HEK293 (cell line): Measurements from ENCODE around the gene KRTAP10-5.
A peak's percentile ranks its signal among the peaks of the same experiment; 100 is the strongest.

Experiments used
- CTCF ChIA-PET: fragments of 350-600 bp; formaldehyde crosslinking; extraction: SDS; loops from one replicate; lab custom pipeline; 2021; ENCODE audit warnings: antibody characterized with exemption; lab: Yijun Ruan, JAX
- POLR2A ChIA-PET: fragments of 300-600 bp; formaldehyde crosslinking; extraction: SDS; loops from one replicate; lab custom pipeline; 2020; ENCODE audit warnings: antibody characterized with exemption, inconsistent platforms; lab: Yijun Ruan, JAX
- H3K27ac ChIP-seq: fragments of 200-500 bp; sonication (Bioruptor generic); 2 replicates; pipeline ENCODE4 v1.5.1; 2014; ENCODE audit warnings: low read depth, low read length, control low read depth, inconsistent platforms; ENCODE audit errors: extremely low read depth
- H3K36me3 ChIP-seq, 2 experiments: fragments of 200-500 bp in 1 of 2; sonication (Bioruptor generic) in 1 of 2; 1 replicate in 1 of 2; 2 replicates in 1 of 2; pipeline ENCODE4 v1.5.1; 2014 to 2017; ENCODE audit warnings: inconsistent platforms in 2 of 2, low read length in 2 of 2; ENCODE audit not compliant: control insufficient read depth in 2 of 2, insufficient read depth in 1 of 2
- H3K4me1 ChIP-seq: fragments of 200-500 bp; sonication (Bioruptor generic); 2 replicates; pipeline ENCODE4 v1.5.1; 2014; ENCODE audit warnings: mild to moderate bottlenecking, low read length, inconsistent platforms; ENCODE audit not compliant: control insufficient read depth, insufficient read depth
- H3K4me3 ChIP-seq: 2 replicates; pipeline ENCODE4 v1.5.1; 2011; ENCODE audit warnings: low read depth, mild to moderate bottlenecking, control low read depth, low read length, moderate library complexity
- H3K9me3 ChIP-seq: fragments of 200-500 bp; sonication (Bioruptor generic); 2 replicates; pipeline ENCODE4 v1.5.1; 2014; ENCODE audit warnings: low read depth, low read length, inconsistent platforms; ENCODE audit not compliant: control insufficient read depth, insufficient read depth
- CTCF ChIP-seq: fragments of 450-650 bp; formaldehyde crosslinking; IDR thresholded peaks from 2 replicates; pipeline ENCODE4 v1.5.1; 2016; ENCODE audit warnings: missing biosample characterization, missing genetic modification characterization
- GFI1B ChIP-seq: fragments of 450-650 bp; formaldehyde crosslinking; IDR thresholded peaks from 2 replicates; pipeline ENCODE4 v1.5.1; 2016; ENCODE audit warnings: missing biosample characterization, missing genetic modification characterization
- GLIS1 ChIP-seq: fragments of 450-650 bp; formaldehyde crosslinking; IDR thresholded peaks from 2 replicates; pipeline ENCODE4 v1.5.1; 2016; ENCODE audit warnings: missing biosample characterization, missing genetic modification characterization
- KLF7 ChIP-seq: fragments of 450-650 bp; formaldehyde crosslinking; IDR thresholded peaks from 2 replicates; pipeline ENCODE4 v1.5.1; 2016; ENCODE audit warnings: missing biosample characterization, missing genetic modification characterization, borderline replicate concordance
- MYNN ChIP-seq: fragments of 450-650 bp; formaldehyde crosslinking; IDR thresholded peaks from 2 replicates; pipeline ENCODE4 v1.5.1; 2016; ENCODE audit warnings: missing biosample characterization, missing genetic modification characterization, borderline replicate concordance
- RBAK ChIP-seq: fragments of 450-650 bp; formaldehyde crosslinking; IDR thresholded peaks from 2 replicates; pipeline ENCODE4 v1.5.1; 2016; ENCODE audit warnings: missing biosample characterization, missing genetic modification characterization
- REPIN1 ChIP-seq: fragments of 450-650 bp; formaldehyde crosslinking; IDR thresholded peaks from 2 replicates; pipeline ENCODE4 v1.5.1; 2017; ENCODE audit warnings: missing biosample characterization, missing genetic modification characterization, low read depth
- ZIC2 ChIP-seq: fragments of 450-650 bp; formaldehyde crosslinking; IDR thresholded peaks from 2 replicates; pipeline ENCODE4 v1.5.1; 2016; ENCODE audit warnings: missing biosample characterization, missing genetic modification characterization
- ZNF10 ChIP-seq: fragments of 450-650 bp; formaldehyde crosslinking; IDR thresholded peaks from 2 replicates; pipeline ENCODE4 v1.5.1; 2017; ENCODE audit warnings: missing biosample characterization, missing genetic modification characterization
- ZNF155 ChIP-seq: fragments of 450-650 bp; formaldehyde crosslinking; IDR thresholded peaks from 2 replicates; pipeline ENCODE4 v1.5.1; 2016; ENCODE audit warnings: missing biosample characterization, missing genetic modification characterization
- ZNF16 ChIP-seq: fragments of 450-650 bp; formaldehyde crosslinking; IDR thresholded peaks from 2 replicates; pipeline ENCODE4 v1.5.1; 2016; ENCODE audit warnings: low read depth, missing biosample characterization, missing genetic modification characterization
- ZNF24 ChIP-seq: fragments of 450-650 bp; formaldehyde crosslinking; IDR thresholded peaks from 2 replicates; pipeline ENCODE4 v1.5.1; 2016; ENCODE audit warnings: missing biosample characterization, missing genetic modification characterization
- ZNF302 ChIP-seq: fragments of 450-650 bp; formaldehyde crosslinking; IDR thresholded peaks from 2 replicates; pipeline ENCODE4 v1.5.1; 2016; ENCODE audit warnings: missing biosample characterization, missing genetic modification characterization, low read depth
- ZNF311 ChIP-seq: fragments of 450-650 bp; formaldehyde crosslinking; IDR thresholded peaks from 2 replicates; pipeline ENCODE4 v1.5.1; 2017; ENCODE audit warnings: missing biosample characterization, missing genetic modification characterization, borderline replicate concordance
- ZNF324 ChIP-seq: fragments of 450-650 bp; formaldehyde crosslinking; IDR thresholded peaks from 2 replicates; pipeline ENCODE4 v1.5.1; 2016; ENCODE audit warnings: missing biosample characterization, missing genetic modification characterization
- ZNF335 ChIP-seq: fragments of 450-650 bp; formaldehyde crosslinking; conservative IDR thresholded peaks from 2 replicates; pipeline ENCODE4 v1.5.1; 2016; ENCODE audit warnings: missing biosample characterization, missing genetic modification characterization
- ZNF37A ChIP-seq: fragments of 450-650 bp; IDR thresholded peaks from 2 replicates; pipeline ENCODE4 v1.5.1; 2018; ENCODE audit warnings: missing biosample characterization, missing genetic modification characterization
- ZNF426 ChIP-seq: fragments of 450-650 bp; formaldehyde crosslinking; IDR thresholded peaks from 2 replicates; pipeline ENCODE4 v1.5.1; 2017; ENCODE audit warnings: missing biosample characterization, missing genetic modification characterization, mild to moderate bottlenecking, inconsistent platforms, moderate library complexity
- ZNF530 ChIP-seq: fragments of 450-650 bp; formaldehyde crosslinking; IDR thresholded peaks from 2 replicates; pipeline ENCODE4 v1.5.1; 2016; ENCODE audit warnings: low read depth, missing biosample characterization, missing genetic modification characterization
- ZNF571 ChIP-seq: fragments of 450-650 bp; formaldehyde crosslinking; IDR thresholded peaks from 2 replicates; pipeline ENCODE4 v1.5.0; 2017; ENCODE audit warnings: missing biosample characterization, missing genetic modification characterization
- ZNF747 ChIP-seq: fragments of 450-650 bp; formaldehyde crosslinking; IDR thresholded peaks from 2 replicates; pipeline ENCODE4 v1.5.1; 2016; ENCODE audit warnings: missing biosample characterization, missing genetic modification characterization
- ZNF830 ChIP-seq: fragments of 450-650 bp; IDR thresholded peaks from 2 replicates; pipeline ENCODE4 v1.5.0; 2018; ENCODE audit warnings: missing biosample characterization, missing genetic modification characterization, low read depth, mild to moderate bottlenecking, moderate library complexity
- TF ChIP-seq, protein P1 (sequence below): fragments of 450-650 bp; formaldehyde crosslinking; IDR thresholded peaks from 2 replicates; pipeline ENCODE4 v1.5.1; 2016; ENCODE audit warnings: missing biosample characterization, missing genetic modification characterization
- TF ChIP-seq, protein P2 (sequence below): fragments of 450-650 bp; formaldehyde crosslinking; IDR thresholded peaks from 2 replicates; pipeline ENCODE4 v1.5.1; 2016; ENCODE audit warnings: missing biosample characterization, missing genetic modification characterization

KRTAP10-5 gene

GRCh38 chr21:44616591-44616926, 36.2 kb upstream of the KRTAP10-5 start (continued):
- TF ChIP-seq ZNF16 (tag by site-specific recombination) (no peak), KLF7 (tag by site-specific recombination) (no peak), REPIN1 (tag by site-specific recombination) (no peak), ZNF571 (tag by site-specific recombination) (no peak)

DNA sequence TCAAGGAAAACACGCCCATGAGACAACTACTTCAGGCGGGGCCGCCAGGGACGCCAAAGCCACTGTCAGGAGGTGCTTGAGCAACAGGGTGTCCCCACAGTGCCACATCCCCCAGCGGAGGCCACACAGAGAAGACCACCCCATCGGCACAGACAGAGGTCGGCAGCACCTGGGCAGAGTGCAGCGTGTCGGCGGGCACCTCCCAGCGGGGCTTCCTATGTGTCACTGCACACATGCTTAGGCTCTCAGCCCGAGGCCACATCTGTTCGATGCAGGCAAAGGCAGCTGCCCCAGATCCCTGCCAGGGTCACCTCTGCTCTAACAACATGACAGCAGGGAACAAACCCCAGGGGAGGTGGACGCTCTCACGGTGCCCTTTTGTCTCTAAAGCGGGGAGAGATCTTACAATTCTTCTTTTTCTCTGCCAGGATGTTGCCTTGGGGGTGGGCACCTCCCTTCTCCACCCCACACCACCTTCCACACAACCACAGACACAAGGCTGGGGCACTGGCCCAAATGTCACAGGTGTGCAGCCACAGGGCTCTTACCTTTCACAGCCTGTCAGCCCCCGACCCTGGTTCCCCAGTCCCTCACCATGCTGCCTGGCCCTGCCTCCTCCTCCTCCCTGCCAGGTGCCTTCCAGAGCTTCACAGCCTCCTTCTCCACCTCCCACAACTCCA, 35.6 kb upstream of the KRTAP10-5 start:
- Histone ChIP-seq H3K36me3 (no peaks in the 10 kb centered on the region), H3K4me3 (no peak overlapping the region), H3K27ac (no peak overlapping the region), H3K9me3 (no peaks in the 10 kb centered on the region), H3K4me1 (no peaks in the 10 kb centered on the region)
- ChIA-PET CTCF (interaction anchor here (1.1 kb wide), 1 partner anchor 105 kb away, joined by 6 read pairs; no protein-coding TSS in a partner anchor), POLR2A (no interaction called here)
- no peak for TF ChIP-seq ZNF426 (tag by site-specific recombination)
- TF ChIP-seq ZIC2 (tag by site-specific recombination): peak; percentile 88

DNA sequence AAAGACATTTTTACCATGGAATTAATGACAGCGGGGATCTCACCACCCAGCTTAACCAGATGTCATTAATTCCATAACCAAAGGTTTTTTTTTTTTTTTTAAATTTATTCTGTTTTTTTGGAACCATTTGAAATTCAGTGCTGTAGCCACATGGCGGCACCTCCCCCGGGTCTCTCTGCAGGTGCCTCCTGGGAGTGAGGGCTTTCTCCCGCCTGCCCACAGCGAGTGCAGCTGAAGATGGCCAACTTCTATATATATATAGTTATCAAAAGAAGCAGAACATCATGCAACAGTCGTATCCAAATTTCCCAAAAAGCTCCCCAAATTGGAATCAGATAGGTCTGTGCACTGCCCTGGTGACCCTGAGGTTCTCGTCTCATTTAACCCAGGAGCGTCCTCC, 35.1 kb upstream of the KRTAP10-5 start:
- Histone ChIP-seq H3K27ac (no peak overlapping the region), H3K4me3 (no peak overlapping the region), H3K4me1 (no peaks in the 10 kb centered on the region), H3K9me3 (no peaks in the 10 kb centered on the region), H3K36me3 (no peaks in the 10 kb centered on the region)
- POLR2A ChIA-PET: no interaction called here
- TF ChIP-seq ZNF37A (tag by site-specific recombination) (no peak), CTCF (tag by site-specific recombination) (no peak), ZNF155 (tag by site-specific recombination) (no peak), RBAK (no peak), ZNF324 (tag by site-specific recombination) (no peak), MYNN (tag by site-specific recombination) (no peak), ZNF311 (tag by site-specific recombination) (no peak), ZNF335 (tag by site-specific recombination) (no peak), ZNF10 (no peak), GFI1B (tag by site-specific recombination) (no peak), ZNF530 (tag by site-specific recombination) (no peak), ZNF830 (tag by site-specific recombination) (no peak), GLIS1 (no peak), ZNF747 (tag by site-specific recombination) (no peak), ZNF24 (no peak), ZNF302 (tag by site-specific recombination) (no peak)
- TF ChIP-seq, protein P1, sequence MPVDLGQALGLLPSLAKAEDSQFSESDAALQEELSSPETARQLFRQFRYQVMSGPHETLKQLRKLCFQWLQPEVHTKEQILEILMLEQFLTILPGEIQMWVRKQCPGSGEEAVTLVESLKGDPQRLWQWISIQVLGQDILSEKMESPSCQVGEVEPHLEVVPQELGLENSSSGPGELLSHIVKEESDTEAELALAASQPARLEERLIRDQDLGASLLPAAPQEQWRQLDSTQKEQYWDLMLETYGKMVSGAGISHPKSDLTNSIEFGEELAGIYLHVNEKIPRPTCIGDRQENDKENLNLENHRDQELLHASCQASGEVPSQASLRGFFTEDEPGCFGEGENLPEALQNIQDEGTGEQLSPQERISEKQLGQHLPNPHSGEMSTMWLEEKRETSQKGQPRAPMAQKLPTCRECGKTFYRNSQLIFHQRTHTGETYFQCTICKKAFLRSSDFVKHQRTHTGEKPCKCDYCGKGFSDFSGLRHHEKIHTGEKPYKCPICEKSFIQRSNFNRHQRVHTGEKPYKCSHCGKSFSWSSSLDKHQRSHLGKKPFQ (tag by site-specific recombination): no peak
- TF ChIP-seq, protein P2, sequence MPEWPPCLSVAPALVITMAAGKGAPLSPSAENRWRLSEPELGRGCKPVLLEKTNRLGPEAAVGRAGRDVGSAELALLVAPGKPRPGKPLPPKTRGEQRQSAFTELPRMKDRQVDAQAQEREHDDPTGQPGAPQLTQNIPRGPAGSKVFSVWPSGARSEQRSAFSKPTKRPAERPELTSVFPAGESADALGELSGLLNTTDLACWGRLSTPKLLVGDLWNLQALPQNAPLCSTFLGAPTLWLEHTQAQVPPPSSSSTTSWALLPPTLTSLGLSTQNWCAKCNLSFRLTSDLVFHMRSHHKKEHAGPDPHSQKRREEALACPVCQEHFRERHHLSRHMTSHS (tag by site-specific recombination): no peak
- CTCF ChIA-PET: interaction anchor here (1.1 kb wide), 1 partner anchor 105 kb away, joined by 6 read pairs; no protein-coding TSS in a partner anchor
